Uterus (tissue), 4 donors: ENCODE measurements around the gene NCKAP1. TPM values are rescaled to one million over a fixed set of nuclear protein-coding genes. Genes with fewer than 3 reads are reported as not detected.
"Not testable (repeated sequence)": the region's sequence is repeated elsewhere in the genome, so short reads cannot be mapped to it uniquely, and the experiment has no call there.

ENCODE experiments used
- DNase-seq, 2 donors: peaks; one replicate each; pipeline ENCODE4 v3.0.0-alpha.2; 2019 to 2020
- H3K27ac ChIP-seq, 2 donors: fragments of 200-600 bp; sonication (generic); 1 replicate in 1 of 2; 2 replicates in 1 of 2; pipeline ENCODE4 v1.5.1; 2016 to 2018
- H3K27me3 ChIP-seq, 2 donors: fragments of 200-600 bp; sonication (generic); one replicate each; pipeline ENCODE4 v1.5.1; 2018 to 2019; ENCODE audit warnings: control low read depth in 1 of 2
- H3K36me3 ChIP-seq, 2 donors: fragments of 200-600 bp; sonication (generic); one replicate each; pipeline ENCODE4 v1.5.1; 2019; ENCODE audit warnings: control low read depth in 1 of 2
- H3K4me1 ChIP-seq, 2 donors: fragments of 200-600 bp; sonication (generic); one replicate each; pipeline ENCODE4 v1.5.1; 2018 to 2019; ENCODE audit warnings: control low read depth in 1 of 2
- H3K4me3 ChIP-seq, 2 donors: fragments of 200-600 bp; sonication (generic); 1 replicate in 1 of 2; 2 replicates in 1 of 2; pipeline ENCODE4 v1.5.1; 2018 to 2019; ENCODE audit warnings: mild to moderate bottlenecking in 1 of 2
- H3K9me3 ChIP-seq, 2 donors: fragments of 200-600 bp; sonication (generic); one replicate each; pipeline ENCODE4 v1.5.1; 2019; ENCODE audit warnings: control low read depth in 1 of 2
- CTCF ChIP-seq, 4 experiments: fragments of 200-600 bp in 2 of 4; fragments of 450-650 bp in 2 of 4; sonication (generic) in 2 of 4; IDR thresholded peaks; one replicate each; pipeline ENCODE4 v1.5.1; 2016 to 2019; ENCODE audit warnings: antibody characterized with exemption in 4 of 4, mild to moderate bottlenecking in 2 of 4, moderate library complexity in 1 of 4
- POLR2A ChIP-seq, 2 donors: fragments of 450-650 bp; IDR thresholded peaks; one replicate each; pipeline ENCODE4 v1.6.1; 2016; ENCODE audit warnings: antibody characterized with exemption in 2 of 2, mild to moderate bottlenecking in 1 of 2, moderate library complexity in 1 of 2
- intact Hi-C: fragments of 100-400 bp; cut with DNase I; formaldehyde crosslinking; loops from one replicate; pipeline ENCODE4 v1.15.1; 2023; ENCODE audit warnings: low total_unique reads
- total RNA-seq, 4 donors: library from RNA; depleted of rRNA in 3 of 4; stranded (reverse); fragments of >200 nt in 3 of 4; gene quantifications; one replicate each; pipeline versions ENCODE4 v1.1.0 to v1.2.4, GENCODE V29; 2014 to 2023
- donor health status: DM: yes; HTN: yes; CAD: no.

NCKAP1 gene
- total RNA-seq, 4 donors from 2014 or later = 55.3 to 284 (median 167) TPM

DNA sequence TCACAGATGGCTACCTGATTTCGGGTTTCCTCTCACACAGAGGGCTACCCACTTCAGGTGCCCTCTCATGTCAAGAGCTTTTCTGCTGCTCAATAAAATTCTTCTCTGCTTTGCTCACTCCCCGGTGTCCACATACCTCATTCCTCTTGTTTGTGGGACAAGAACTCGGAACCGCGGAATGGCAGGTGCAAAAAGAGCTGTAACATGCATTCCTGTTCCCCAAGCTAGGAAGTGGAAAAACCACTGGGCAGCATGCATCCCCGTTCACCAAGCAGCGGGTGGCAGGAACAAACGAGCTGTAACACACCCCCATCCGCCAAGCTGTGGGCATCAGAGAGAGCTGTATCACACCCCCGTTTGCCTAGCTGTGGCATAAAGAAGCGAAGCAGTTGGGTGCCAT, 144.6 kb downstream of the NCKAP1 start:
- Histone ChIP-seq H3K9me3 (no peaks in the 10 kb centered on the region), H3K36me3 (no peaks in the 10 kb centered on the region), H3K27me3 (no peaks in the 10 kb centered on the region), H3K4me3 (no peak overlapping the region), H3K27ac (no peak overlapping the region), H3K4me1 (no peaks in the 10 kb centered on the region)
- TF ChIP-seq CTCF (IDR thresholded peaks at IDR 0.05) = no peak
- TF ChIP-seq POLR2A (IDR thresholded peaks at IDR 0.05) = no peak
- intact Hi-C loops = no loop called here
- no peak for DNase-seq

GRCh38 chr2:182893035-182893434, 145.2 kb downstream of the NCKAP1 start:
- intact Hi-C loops, H3K4me3 ChIP-seq, H3K36me3 ChIP-seq, H3K9me3 ChIP-seq, DNase-seq, H3K4me1 ChIP-seq, H3K27me3 ChIP-seq, H3K27ac ChIP-seq: not testable (repeated sequence)

- no peak for TF ChIP-seq POLR2A (IDR thresholded peaks at IDR 0.05)
- TF ChIP-seq CTCF (IDR thresholded peaks at IDR 0.05) = no peak
- no peak for DNase-seq
- Histone ChIP-seq H3K27ac (no peak overlapping the region), H3K36me3 (no peaks in the 10 kb centered on the region), H3K27me3 (no peaks in the 10 kb centered on the region), H3K9me3 (no peaks in the 10 kb centered on the region), H3K4me3 (no peak overlapping the region), H3K4me1 (no peaks in the 10 kb centered on the region)
- intact Hi-C loops = no loop called here
These were observed 146.6 kb downstream of the NCKAP1 start for GRCh38 chr2:182891611-182892010.

- H3K4me3 ChIP-seq = no peak overlapping the region
- H3K9me3 ChIP-seq = no peaks in the 10 kb centered on the region
- no peak for DNase-seq
- no peaks in the 10 kb centered on the region for H3K36me3 ChIP-seq
- H3K27ac ChIP-seq = no peak overlapping the region
- no peaks in the 10 kb centered on the region for H3K27me3 ChIP-seq
- TF ChIP-seq POLR2A (IDR thresholded peaks at IDR 0.05) (no peak), CTCF (IDR thresholded peaks at IDR 0.05) (no peak)
- intact Hi-C loops = no loop called here
- no peaks in the 10 kb centered on the region for H3K4me1 ChIP-seq
These were observed 147.4 kb downstream of the NCKAP1 start for GRCh38 chr2:182890773-182891378.

DNA sequence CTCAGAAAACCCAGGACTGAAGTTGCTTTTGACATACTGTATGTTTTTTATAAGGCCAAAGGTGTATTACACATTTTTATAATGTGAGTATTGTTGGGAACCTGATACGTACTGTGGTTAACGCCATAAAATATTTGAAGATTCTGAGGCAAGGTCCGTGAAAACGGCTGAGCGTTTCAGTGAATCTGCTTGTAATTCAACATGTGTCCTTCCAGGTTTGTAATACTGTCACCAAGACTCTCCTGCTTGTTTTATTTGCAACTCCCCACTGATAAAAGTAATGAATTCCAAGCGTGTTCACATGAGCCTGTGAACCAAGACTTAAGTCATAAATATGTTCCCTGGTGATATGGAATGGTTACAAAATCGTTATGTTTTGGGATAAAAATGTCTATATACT, 148.0 kb downstream of the NCKAP1 start:
- no peaks in the 10 kb centered on the region for H3K9me3 ChIP-seq
- no peaks in the 10 kb centered on the region for H3K36me3 ChIP-seq
- H3K4me1 ChIP-seq = no peaks in the 10 kb centered on the region
- no peak for DNase-seq
- H3K27me3 ChIP-seq = no peaks in the 10 kb centered on the region
- H3K4me3 ChIP-seq = no peak overlapping the region
- TF ChIP-seq CTCF (IDR thresholded peaks at IDR 0.05) = no peak
- no peak for TF ChIP-seq POLR2A (IDR thresholded peaks at IDR 0.05)
- no peak overlapping the region for H3K27ac ChIP-seq
- intact Hi-C loops = no loop called here
